Stimulated activated CD4-positive, alpha-beta T cell treated with anti-CD3 and anti-CD28 coated beads, Interleukin-15, amount 100 ng/mL, for 24 hours (primary cell): ENCODE results near the gene RIPOR3.
"Not testable (repeated sequence)": the region's sequence is repeated elsewhere in the genome, so short reads cannot be mapped to it uniquely, and the experiment has no call there.

ENCODE experiments used
- DNase-seq: peaks from one replicate; pipeline ENCODE4 v3.0.0-alpha.2; 2020

RIPOR3 gene

GRCh38 chr20:50601511-50602431, 89.6 kb downstream of the RIPOR3 start:
- DNase-seq, result no peak

GRCh38 chr20:50600281-50600895, 91.0 kb downstream of the RIPOR3 start:
- DNase-seq, result no peak

GRCh38 chr20:50598768-50599167, 92.6 kb downstream of the RIPOR3 start:
- not testable (repeated sequence) for DNase-seq

- DNase-seq, result no peak
Measured at GRCh38 chr20:50598074-50598473, 93.3 kb downstream of the RIPOR3 start.

- DNase-seq, result no peak
Measured at GRCh38 chr20:50597406-50597969, 93.9 kb downstream of the RIPOR3 start.

GRCh38 chr20:50596694-50597021, 94.7 kb downstream of the RIPOR3 start:
- DNase-seq, result no peak

GRCh38 chr20:50595988-50596693, 95.2 kb downstream of the RIPOR3 start:
- no peak for DNase-seq

GRCh38 chr20:50595433-50595895, 95.9 kb downstream of the RIPOR3 start:
- DNase-seq, result no peak

GRCh38 chr20:50594591-50595432, 96.5 kb downstream of the RIPOR3 start:
- no peak for DNase-seq

GRCh38 chr20:50594231-50594590, 97.1 kb downstream of the RIPOR3 start:
- no peak for DNase-seq

GRCh38 chr20:50593005-50593335, 98.4 kb downstream of the RIPOR3 start:
- DNase-seq, result no peak

GRCh38 chr20:50592282-50593004, 98.9 kb downstream of the RIPOR3 start:
- no peak for DNase-seq

- DNase-seq, result no peak
Measured at GRCh38 chr20:50591233-50591852, 100.0 kb downstream of the RIPOR3 start.

GRCh38 chr20:50590348-50590664, 101.0 kb downstream of the RIPOR3 start:
- DNase-seq, result no peak

GRCh38 chr20:50589548-50590347, 101.6 kb downstream of the RIPOR3 start:
- no peak for DNase-seq

- peak; percentile 84 for DNase-seq
Measured at GRCh38 chr20:50588034-50588736, 103.2 kb downstream of the RIPOR3 start.

GRCh38 chr20:50587291-50587961, 103.9 kb downstream of the RIPOR3 start:
- DNase-seq, result no peak

- no peak for DNase-seq
Measured at GRCh38 chr20:50586531-50587232, 104.7 kb downstream of the RIPOR3 start.

GRCh38 chr20:50585678-50586077, 105.7 kb downstream of the RIPOR3 start:
- DNase-seq, result no peak
